Endothelial cell of umbilical vein (primary cell): ENCODE measurements around the gene FSTL4.

Experiments
- CTCF ChIP-seq, 2 donors: IDR thresholded peaks; 1 replicate in 1 of 2; 2 replicates in 1 of 2; pipeline ENCODE4 v1.5.1; 2011; ENCODE audit warnings: low read length in 2 of 2, mild to moderate bottlenecking in 2 of 2, moderate library complexity in 2 of 2, control low read depth in 1 of 2, inconsistent platforms in 1 of 2, low read depth in 1 of 2; ENCODE audit not compliant: insufficient read depth in 1 of 2; ENCODE audit errors: extremely low read depth in 1 of 2
- EZH2 ChIP-seq: IDR thresholded peaks from 2 replicates; pipeline ENCODE4 v1.6.1; 2012; ENCODE audit warnings: borderline replicate concordance, low read depth, mild to moderate bottlenecking, moderate library complexity, low read length, inconsistent platforms; ENCODE audit not compliant: severe bottlenecking
- GATA2 ChIP-seq: IDR thresholded peaks from 2 replicates; pipeline ENCODE4 v1.7.0; 2011; ENCODE audit warnings: low read depth, mild to moderate bottlenecking, moderate library complexity, mixed read lengths, low read length; ENCODE audit not compliant: insufficient read length, insufficient read depth
- POLR2A ChIP-seq: IDR thresholded peaks from 2 replicates; pipeline ENCODE4 v1.6.1; 2012; ENCODE audit warnings: low read depth, mild to moderate bottlenecking, control low read depth, low read length
- POLR2AphosphoS5 ChIP-seq: IDR thresholded peaks from 2 replicates; pipeline ENCODE4 v1.6.1; 2012; ENCODE audit warnings: low read depth, mild to moderate bottlenecking, control low read depth, low read length, moderate library complexity; ENCODE audit not compliant: insufficient read depth

- no peak for TF ChIP-seq CTCF (IDR thresholded peaks at IDR 0.05; ENCODE audit: extremely low read depth in 1 of 2, insufficient read depth in 1 of 2, low read depth in 1 of 2, low read length in 2 of 2)
- no peak for TF ChIP-seq POLR2AphosphoS5
- TF ChIP-seq POLR2A, result no peak
- no peak for TF ChIP-seq EZH2
- no peak for TF ChIP-seq GATA2
These were observed 29.3 kb upstream of the FSTL4 start for GRCh38 chr5:133641683-133642082.
